ENCODE data around the gene SRGAP3. TPM values are rescaled to one million over a fixed set of nuclear protein-coding genes. Genes with fewer than 3 reads are reported as not detected.

Gene SRGAP3
- polyA plus RNA-seq, 4 donors = 13.3 to 25.2 (median 16.9) TPM

DNA sequence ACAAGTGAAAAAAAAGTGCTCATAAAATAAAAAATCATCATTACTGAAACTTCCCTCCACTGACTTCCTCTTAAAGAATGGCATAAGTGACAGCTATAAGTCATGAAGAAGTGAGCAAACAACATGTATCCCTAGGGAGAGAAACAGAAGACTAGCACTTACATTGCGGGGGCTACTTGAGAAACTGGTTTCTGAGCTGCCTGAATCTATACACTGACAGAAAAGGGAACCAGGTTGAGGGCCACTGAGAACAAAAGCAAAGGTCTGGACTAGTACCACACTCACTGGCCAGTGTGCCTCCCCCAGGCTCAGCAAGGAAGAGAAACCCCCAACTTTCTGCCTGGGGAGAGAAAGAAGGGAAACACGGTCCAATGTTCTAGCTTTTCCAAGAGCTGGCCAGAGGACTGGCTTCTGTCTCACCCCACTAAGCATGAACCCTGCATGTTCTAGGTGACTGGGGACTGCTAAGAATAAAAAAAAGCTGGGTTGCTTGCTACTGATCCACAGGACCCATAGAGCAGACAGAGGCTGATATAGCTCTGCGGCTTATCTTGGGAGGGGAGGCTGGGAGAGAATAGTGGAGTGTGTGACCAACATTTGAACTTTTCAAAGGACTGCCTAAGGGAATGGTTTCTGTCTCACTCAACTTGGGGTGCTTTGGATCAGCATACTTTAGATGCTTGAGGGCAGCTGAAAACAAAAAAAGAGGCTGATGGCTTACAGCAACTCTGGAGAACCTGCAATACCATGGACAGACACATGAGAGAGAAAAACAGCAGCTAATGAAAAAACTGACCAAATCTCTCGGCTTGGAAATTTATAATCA is 294.3 kb downstream of the SRGAP3 start:
- no peak for DNase-seq (ENCODE audit: low read depth in 4 of 4, low spot score in 2 of 4)

DNA sequence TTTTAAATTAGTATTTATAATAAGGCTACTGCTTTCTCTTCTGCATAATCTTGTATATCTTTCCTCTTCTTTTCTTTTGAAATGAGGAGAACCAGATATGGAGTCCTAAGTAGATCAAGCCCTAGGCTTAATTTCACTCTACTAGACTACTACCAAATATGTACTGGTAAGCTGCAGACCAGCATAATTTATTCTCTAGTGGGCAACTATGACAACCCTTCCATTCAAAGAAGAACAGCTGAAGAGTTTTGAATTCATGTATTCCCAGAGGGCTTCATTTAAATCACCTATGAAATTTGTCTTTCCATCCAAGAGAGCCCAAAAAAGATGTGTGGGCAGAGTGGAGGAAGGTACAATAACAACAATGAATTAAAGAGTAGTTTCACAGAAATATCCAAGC is 296.1 kb downstream of the SRGAP3 start:
- DNase-seq (ENCODE audit: low read depth in 4 of 4, low spot score in 2 of 4) = no peak

DNA sequence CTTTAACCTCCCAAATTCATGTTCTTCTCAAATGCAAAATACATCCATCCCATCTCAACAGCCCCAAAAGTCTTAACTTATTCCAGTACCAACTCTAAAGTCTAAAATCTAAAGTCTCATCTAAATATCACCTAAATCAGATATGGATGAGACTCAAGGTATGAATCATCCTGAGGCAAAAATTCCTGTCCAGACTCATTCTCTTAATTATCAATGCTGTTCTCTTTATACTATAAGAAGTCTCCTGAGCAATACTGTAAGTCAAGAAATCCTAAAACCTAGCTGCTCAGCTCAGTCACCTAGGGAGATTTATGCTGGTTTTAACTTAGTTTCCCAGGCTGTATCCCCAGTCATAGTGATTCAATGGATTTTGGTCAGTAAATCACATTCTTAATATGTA is 297.3 kb downstream of the SRGAP3 start:
- no peak for DNase-seq (ENCODE audit: low read depth in 4 of 4, low spot score in 2 of 4)

DNA sequence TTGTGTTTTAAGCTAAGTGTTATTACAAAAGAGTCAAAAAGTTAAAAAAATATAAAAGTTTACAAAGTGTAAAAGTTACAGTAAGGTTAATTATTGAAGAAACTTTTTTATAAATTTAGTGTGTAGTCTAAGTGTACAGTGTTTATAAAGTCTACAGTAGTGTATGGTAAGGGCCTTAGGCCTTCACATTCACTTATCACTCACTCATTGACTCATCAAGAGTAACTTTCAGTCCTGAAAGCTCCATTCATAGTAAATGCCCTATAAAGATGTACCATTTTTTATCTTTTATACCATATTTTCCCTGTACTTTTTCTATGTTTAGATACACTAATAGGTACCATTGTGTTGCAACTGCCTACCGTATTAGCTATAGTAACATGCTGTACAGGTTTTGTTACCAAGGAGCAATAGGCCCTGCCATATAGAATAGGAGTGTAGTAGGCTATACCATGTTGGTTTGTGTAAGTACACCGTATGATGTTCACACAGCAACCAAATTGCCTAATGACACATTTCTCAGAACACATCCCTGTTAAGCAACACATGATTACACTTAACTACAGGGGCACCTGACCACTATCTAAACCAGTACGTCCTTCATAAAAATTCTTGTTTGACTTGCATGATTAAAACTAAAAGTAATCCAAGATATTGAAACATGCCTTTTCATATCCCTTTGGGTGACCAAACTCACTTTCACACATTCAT is 303.4 kb downstream of the SRGAP3 start:
- no peak for DNase-seq (ENCODE audit: low read depth in 4 of 4, low spot score in 2 of 4)

DNA sequence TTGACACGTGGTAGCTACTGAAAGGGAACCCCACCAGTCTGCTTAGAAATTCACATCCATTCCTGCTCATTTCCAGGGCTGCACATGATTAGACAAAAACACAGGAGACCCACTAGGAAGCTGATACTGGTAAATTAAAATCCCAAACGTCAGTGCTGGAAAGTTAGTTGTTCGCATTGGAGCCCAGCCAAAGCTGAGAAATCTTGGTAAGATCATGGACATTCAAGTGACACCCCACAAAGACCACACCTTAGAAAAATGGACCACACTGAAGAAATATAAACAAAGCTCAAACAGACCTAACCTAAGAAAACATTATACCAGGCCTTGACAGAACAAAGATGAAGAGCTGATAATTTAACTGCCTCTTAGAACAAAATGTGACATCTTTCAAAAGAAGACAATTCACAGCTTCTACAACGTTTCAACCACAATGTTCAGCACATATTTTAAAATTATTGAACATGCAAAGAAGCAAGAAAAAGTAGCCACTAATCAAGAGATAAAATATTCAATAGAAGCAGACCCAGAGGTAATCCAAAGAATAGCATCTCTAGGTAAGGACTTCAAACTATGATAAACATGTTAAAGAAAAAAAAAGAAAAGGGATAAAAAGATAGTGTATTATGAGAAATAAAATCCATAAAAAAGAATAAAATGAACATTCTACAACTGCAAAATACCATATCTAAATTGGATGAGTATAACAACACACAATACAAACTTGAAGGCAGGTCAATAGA is 306.5 kb downstream of the SRGAP3 start:
- no peak for DNase-seq (ENCODE audit: low read depth in 4 of 4, low spot score in 2 of 4)

DNA sequence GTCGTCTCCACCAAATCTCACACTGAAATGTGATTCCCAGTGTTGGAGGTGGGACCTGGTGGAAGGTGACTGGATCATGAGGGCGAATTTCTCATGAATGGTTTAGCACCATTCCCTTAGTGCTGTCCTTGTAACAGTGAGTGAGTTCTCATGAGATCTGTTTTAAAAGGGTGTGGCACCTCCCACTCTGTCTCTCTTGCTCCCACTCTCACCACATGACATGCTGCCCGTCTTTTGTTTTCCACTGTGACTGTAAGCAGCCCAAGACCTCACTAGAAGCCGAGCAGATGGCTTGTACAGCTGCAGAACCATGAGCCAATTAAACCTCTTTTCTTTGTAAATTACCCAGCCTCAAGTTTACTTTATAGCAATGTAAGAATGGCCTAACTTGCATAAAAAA is 307.3 kb downstream of the SRGAP3 start:
- no peak for DNase-seq (ENCODE audit: low read depth in 4 of 4, low spot score in 2 of 4)

DNA sequence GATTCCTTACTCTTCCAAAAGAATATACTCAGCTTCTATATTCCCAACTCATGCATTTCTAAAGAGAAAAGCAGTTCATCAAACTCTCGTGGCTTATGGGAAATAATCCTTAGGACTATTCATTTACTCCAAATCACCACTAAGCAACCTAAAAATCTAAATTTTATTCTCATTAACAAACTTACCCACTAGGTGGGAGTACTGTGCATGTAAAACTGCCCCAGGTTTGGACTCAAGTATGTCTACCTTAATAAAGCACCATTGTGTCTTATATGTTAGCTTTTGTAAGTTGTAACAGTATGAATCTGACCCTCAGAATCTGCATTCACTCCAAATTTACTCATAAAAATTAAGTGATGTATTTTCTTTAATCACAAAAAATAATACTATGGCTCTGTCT is 311.4 kb downstream of the SRGAP3 start:
- DNase-seq (ENCODE audit: low read depth in 4 of 4, low spot score in 2 of 4) = no peak

DNA sequence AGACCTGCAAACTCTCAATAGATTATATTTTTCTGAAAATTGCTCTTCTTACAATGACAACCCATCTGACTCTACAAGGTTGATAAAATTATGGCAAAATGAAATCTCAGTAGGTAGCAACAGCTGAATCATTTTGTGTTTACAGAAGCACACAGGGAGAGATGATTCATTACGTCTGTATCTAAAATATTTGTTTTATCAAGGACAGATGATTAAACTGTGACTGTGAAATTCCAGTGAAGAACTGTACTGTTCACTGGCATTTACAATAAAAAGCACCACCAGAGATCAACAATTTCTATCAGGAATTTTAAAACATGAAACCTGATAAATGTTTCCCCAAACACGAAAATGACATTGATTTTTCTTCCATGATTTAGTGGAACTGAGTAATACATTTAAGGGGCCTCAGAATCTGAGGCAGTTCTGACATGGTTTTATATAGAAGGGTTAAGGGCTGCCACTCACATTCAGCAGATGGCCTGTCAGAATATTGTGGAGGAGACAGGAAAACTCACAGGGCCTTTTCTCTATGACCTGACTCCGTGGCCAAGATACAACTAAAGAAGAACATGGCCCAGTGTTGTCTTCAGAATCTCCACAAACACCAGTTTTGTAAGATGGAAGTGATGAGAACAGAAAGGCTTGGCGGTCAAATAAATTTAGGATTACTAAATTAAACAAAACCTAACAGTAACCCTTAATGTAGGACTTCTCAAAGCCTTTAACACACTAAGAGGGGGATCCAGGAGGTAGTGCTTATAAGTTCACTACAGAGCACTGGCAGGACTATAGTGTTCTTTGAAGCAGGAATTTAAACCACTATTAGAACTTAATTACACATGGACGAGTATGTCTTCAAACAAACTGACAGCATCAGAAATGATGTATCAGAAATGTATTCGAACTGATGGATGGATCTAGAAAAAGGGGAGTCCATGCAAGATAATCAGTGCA is 312.1 kb downstream of the SRGAP3 start:
- no peak for DNase-seq (ENCODE audit: low read depth in 4 of 4, low spot score in 2 of 4)

DNA sequence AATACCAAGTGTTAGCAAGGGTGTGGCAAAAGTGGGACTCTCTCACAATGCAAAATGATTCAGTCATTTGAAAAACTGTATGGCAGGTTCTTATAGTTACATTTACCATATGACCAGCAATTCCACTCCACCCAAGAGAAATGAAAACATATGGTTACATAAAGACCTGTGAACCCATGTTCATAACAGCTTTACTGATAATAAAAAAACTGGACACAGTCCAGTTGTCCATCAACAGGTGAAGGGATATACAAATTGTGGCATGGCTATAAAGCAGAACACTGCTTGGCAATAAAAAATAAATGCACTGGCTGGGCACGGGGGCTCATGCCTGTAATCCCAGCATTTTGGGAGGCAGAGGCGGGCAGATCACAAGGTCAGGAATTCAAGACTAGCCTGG is 316.9 kb downstream of the SRGAP3 start:
- DNase-seq (ENCODE audit: low read depth in 4 of 4, low spot score in 2 of 4) = no peak

DNA sequence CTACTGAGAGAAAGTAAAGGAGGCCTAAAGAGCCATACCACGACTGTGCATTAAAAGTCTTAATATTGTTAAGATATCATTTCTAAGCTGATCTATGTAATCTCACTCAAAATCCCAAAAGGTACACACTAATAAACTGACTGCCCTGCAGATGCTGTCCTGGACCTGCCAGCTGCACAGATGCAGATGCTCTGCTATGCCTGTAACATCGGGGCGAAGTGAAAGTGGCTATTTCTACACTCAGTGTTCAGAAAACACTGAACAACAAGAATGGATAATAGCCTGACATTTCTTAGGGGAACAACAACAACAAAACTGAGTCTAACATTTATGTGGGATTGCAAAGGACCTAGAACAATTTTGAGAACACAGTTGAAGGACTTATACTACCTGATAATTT is 318.1 kb downstream of the SRGAP3 start:
- DNase-seq (ENCODE audit: low read depth in 4 of 4, low spot score in 2 of 4) = no peak

Other genes with a start within 250 kb of the SRGAP3 start
- 10 to 100 TPM; 50.0 to 67.4 (median 59.9) TPM for gene THUMPD3, start 113.4 kb upstream of the SRGAP3 start, polyA plus RNA-seq (ENCODE audit: insufficient read length in 4 of 4)
- 100 to 1,000 TPM in 2 of 4 donors, 10 to 100 TPM in 2; 83.0 to 166 (median 129) TPM for gene SETD5, start 148.0 kb upstream of the SRGAP3 start, polyA plus RNA-seq (ENCODE audit: insufficient read length in 4 of 4)

Measured in left renal cortex interstitium (tissue), 4 donors.